Measurements from ENCODE around the gene MARF1. TPM values are rescaled to one million over a fixed set of nuclear protein-coding genes. Genes with fewer than 3 reads are reported as not detected.
A peak's percentile ranks its signal among the peaks of the same experiment; 100 is the strongest.

The MARF1 gene
- total and polyA plus RNA-seq, 9 of the 15 experiments (the other 6 are each of a cell fraction or from before 2014, with no cell fraction given), result 4.7 to 33.2 (median 11.7) TPM

DNA sequence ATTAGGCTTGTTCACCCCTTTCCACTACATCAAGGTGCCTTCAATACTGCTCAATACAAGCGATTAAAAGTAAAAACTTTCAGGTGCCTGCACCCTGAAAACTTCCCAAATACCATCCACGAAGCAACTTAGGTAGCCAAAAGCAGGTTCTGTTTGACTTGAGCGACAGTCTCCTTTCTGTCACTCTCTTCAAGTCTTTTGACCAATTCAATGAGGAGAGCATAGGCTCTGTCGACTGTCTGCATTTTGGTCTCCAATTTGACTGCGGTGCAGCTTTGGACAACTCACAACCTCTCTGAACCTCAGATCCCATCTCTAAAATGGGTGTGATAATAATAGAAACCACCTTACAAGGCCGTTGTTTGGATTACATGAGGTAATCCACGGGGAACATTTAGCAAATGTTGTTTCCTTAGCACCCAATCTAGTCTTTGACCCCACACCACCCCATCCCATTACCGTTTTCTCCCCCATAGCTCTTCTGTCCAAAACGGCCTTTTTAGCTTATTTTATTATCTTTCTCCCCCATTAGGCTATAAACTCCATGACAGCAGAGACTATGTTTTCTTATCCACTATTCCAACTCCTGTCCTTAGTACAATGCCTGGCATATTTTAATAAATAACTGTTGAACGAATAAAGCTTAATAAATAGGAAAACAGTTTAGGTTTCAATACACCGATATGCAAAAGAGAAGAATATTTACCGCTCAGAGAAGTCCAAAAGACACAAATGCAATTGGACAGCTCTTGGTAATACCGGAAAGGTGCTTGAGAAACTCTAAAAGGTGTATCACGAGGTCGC is 999 bp downstream of the MARF1 start (continued):
- TF ChIP-seq, protein P1, sequence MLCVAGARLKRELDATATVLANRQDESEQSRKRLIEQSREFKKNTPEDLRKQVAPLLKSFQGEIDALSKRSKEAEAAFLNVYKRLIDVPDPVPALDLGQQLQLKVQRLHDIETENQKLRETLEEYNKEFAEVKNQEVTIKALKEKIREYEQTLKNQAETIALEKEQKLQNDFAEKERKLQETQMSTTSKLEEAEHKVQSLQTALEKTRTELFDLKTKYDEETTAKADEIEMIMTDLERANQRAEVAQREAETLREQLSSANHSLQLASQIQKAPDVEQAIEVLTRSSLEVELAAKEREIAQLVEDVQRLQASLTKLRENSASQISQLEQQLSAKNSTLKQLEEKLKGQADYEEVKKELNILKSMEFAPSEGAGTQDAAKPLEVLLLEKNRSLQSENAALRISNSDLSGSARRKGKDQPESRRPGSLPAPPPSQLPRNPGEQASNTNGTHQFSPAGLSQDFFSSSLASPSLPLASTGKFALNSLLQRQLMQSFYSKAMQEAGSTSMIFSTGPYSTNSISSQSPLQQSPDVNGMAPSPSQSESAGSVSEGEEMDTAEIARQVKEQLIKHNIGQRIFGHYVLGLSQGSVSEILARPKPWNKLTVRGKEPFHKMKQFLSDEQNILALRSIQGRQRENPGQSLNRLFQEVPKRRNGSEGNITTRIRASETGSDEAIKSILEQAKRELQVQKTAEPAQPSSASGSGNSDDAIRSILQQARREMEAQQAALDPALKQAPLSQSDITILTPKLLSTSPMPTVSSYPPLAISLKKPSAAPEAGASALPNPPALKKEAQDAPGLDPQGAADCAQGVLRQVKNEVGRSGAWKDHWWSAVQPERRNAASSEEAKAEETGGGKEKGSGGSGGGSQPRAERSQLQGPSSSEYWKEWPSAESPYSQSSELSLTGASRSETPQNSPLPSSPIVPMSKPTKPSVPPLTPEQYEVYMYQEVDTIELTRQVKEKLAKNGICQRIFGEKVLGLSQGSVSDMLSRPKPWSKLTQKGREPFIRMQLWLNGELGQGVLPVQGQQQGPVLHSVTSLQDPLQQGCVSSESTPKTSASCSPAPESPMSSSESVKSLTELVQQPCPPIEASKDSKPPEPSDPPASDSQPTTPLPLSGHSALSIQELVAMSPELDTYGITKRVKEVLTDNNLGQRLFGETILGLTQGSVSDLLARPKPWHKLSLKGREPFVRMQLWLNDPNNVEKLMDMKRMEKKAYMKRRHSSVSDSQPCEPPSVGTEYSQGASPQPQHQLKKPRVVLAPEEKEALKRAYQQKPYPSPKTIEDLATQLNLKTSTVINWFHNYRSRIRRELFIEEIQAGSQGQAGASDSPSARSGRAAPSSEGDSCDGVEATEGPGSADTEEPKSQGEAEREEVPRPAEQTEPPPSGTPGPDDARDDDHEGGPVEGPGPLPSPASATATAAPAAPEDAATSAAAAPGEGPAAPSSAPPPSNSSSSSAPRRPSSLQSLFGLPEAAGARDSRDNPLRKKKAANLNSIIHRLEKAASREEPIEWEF (CRISPR knock-in tag; IDR thresholded peaks at IDR 0.05), result no peak
- TF ChIP-seq HDAC6 (IDR thresholded peaks at IDR 0.05; ENCODE audit: low read depth, low read length), result no peak
- TF ChIP-seq CCNT2 (IDR thresholded peaks at IDR 0.05; ENCODE audit: borderline replicate concordance, extremely low read depth, insufficient read length, low read depth, low read length), result no peak
- peak; percentile 97 for TF ChIP-seq ADNP (tag; IDR thresholded peaks at IDR 0.05)
- no peak for TF ChIP-seq PHF20 (IDR thresholded peaks at IDR 0.05; ENCODE audit: partially characterized antibody)
- TF ChIP-seq KLF13 (tag; IDR thresholded peaks at IDR 0.05; ENCODE audit: borderline replicate concordance, low read depth), result no peak
- TF ChIP-seq, protein P2, sequence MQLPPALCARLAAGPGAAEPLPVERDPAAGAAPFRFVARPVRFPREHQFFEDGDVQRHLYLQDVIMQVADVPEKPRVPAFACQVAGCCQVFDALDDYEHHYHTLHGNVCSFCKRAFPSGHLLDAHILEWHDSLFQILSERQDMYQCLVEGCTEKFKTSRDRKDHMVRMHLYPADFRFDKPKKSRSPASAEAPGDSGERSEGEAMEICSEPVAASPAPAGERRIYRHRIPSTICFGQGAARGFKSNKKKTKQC (CRISPR knock-in tag; IDR thresholded peaks at IDR 0.05), result no peak
- TF ChIP-seq NELFE (IDR thresholded peaks at IDR 0.05; ENCODE audit: insufficient read depth, insufficient read length), result no peak
- no peak for TF ChIP-seq MECOM (CRISPR knock-in tag; IDR thresholded peaks at IDR 0.05)
- TF ChIP-seq KDM4B (IDR thresholded peaks at IDR 0.05; ENCODE audit: borderline replicate concordance in 2 of 2, low read depth in 1 of 2), result no peak
- TF ChIP-seq FIP1L1 (IDR thresholded peaks at IDR 0.05; ENCODE audit: low read depth, low read length, poor library complexity, severe bottlenecking), result no peak
- TF ChIP-seq KAT2B (IDR thresholded peaks at IDR 0.05; ENCODE audit: low read depth, low read length), result no peak
- TF ChIP-seq DPF2 (IDR thresholded peaks at IDR 0.05), result peak; percentile 42; the same call in 1 of the 2 replicates
- no peak for TF ChIP-seq ZNF583 (CRISPR knock-in tag; IDR thresholded peaks at IDR 0.05)
- TF ChIP-seq FOXJ3 (CRISPR knock-in tag; IDR thresholded peaks at IDR 0.05), result no peak
- TF ChIP-seq CC2D1A (IDR thresholded peaks at IDR 0.05), result no peak
- TF ChIP-seq ZNF24 (IDR thresholded peaks at IDR 0.05), result no peak
- TF ChIP-seq E2F3 (CRISPR knock-in tag; IDR thresholded peaks at IDR 0.05), result no peak
- TF ChIP-seq ARHGAP35 (IDR thresholded peaks at IDR 0.05; ENCODE audit: partially characterized antibody), result no peak
- TF ChIP-seq, protein P3, sequence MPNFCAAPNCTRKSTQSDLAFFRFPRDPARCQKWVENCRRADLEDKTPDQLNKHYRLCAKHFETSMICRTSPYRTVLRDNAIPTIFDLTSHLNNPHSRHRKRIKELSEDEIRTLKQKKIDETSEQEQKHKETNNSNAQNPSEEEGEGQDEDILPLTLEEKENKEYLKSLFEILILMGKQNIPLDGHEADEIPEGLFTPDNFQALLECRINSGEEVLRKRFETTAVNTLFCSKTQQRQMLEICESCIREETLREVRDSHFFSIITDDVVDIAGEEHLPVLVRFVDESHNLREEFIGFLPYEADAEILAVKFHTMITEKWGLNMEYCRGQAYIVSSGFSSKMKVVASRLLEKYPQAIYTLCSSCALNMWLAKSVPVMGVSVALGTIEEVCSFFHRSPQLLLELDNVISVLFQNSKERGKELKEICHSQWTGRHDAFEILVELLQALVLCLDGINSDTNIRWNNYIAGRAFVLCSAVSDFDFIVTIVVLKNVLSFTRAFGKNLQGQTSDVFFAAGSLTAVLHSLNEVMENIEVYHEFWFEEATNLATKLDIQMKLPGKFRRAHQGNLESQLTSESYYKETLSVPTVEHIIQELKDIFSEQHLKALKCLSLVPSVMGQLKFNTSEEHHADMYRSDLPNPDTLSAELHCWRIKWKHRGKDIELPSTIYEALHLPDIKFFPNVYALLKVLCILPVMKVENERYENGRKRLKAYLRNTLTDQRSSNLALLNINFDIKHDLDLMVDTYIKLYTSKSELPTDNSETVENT (CRISPR knock-in tag; IDR thresholded peaks at IDR 0.05), result no peak
- TF ChIP-seq ERF (CRISPR knock-in tag; IDR thresholded peaks at IDR 0.05), result no peak
- TF ChIP-seq SETDB1 (IDR thresholded peaks at IDR 0.05; ENCODE audit: low read length), result no peak
